Astrocyte of the spinal cord (primary cell): ENCODE data around the gene ABHD6.

ENCODE experiments used
- DNase-seq: peaks from one replicate; pipeline ENCODE4 v3.0.0; 2011; ENCODE audit warnings: low read depth, low spot score
- H3K4me3 ChIP-seq: 2 replicates; pipeline ENCODE4 v1.5.1; 2011; ENCODE audit warnings: low read depth, mild to moderate bottlenecking, low read length, moderate library complexity
- CTCF ChIP-seq: IDR thresholded peaks from 2 replicates; pipeline ENCODE4 v1.5.1; 2012; ENCODE audit warnings: low read depth, mild to moderate bottlenecking, low read length, inconsistent platforms
- in situ Hi-C: cut with HindIII; loops from 2 replicates; pipeline ENCODE4 v1.10.0; 2017; ENCODE audit warnings: low sequenced_read_pairs

Gene ABHD6

GRCh38 chr3:58191361-58191991 is 46.1 kb upstream of the ABHD6 start:
- no peak for TF ChIP-seq CTCF
- H3K4me3 ChIP-seq, result no peak overlapping the region
- no peak for DNase-seq
- in situ Hi-C loops, result no loop called here

- H3K4me3 ChIP-seq, result no peak overlapping the region
- no peak for DNase-seq
- in situ Hi-C loops, result no loop called here
- no peak for TF ChIP-seq CTCF
Measured at GRCh38 chr3:58192069-58192468, 45.5 kb upstream of the ABHD6 start.

- in situ Hi-C loops, result no loop called here
- no peak overlapping the region for H3K4me3 ChIP-seq
- DNase-seq, result no peak
- TF ChIP-seq CTCF, result no peak
Measured at GRCh38 chr3:58193682-58194407, 43.7 kb upstream of the ABHD6 start.

GRCh38 chr3:58197588-58197987 is 40.0 kb upstream of the ABHD6 start:
- DNase-seq, result no peak
- in situ Hi-C loops, result no loop called here
- TF ChIP-seq CTCF, result no peak
- no peak overlapping the region for H3K4me3 ChIP-seq

GRCh38 chr3:58198362-58198761 is 39.2 kb upstream of the ABHD6 start:
- TF ChIP-seq CTCF, result no peak
- in situ Hi-C loops, result no loop called here
- H3K4me3 ChIP-seq, result no peak overlapping the region
- no peak for DNase-seq

- in situ Hi-C loops, result no loop called here
- no peak for TF ChIP-seq CTCF
- no peak overlapping the region for H3K4me3 ChIP-seq
- DNase-seq, result no peak
Measured at GRCh38 chr3:58198804-58199203, 38.8 kb upstream of the ABHD6 start.
